Liver (tissue), 9 donors: ENCODE data around the gene PODN. TPM values are rescaled to one million over a fixed set of nuclear protein-coding genes. Genes with fewer than 3 reads are reported as not detected.

Experiments used
- DNase-seq: peaks from one replicate; pipeline ENCODE4 v3.0.0-alpha.2; 2017; ENCODE audit warnings: low spot score
- H3K27ac ChIP-seq, 2 donors: one replicate each; pipeline ENCODE4 v1.7.0; 2013; ENCODE audit warnings: inconsistent platforms in 2 of 2, low read length in 2 of 2, control low read depth in 1 of 2, low read depth in 1 of 2, mild to moderate bottlenecking in 1 of 2
- H3K27me3 ChIP-seq, 4 donors: one replicate each; pipeline versions ENCODE4 v1.6.1 to v1.7.0; 2013; ENCODE audit warnings: low read length in 3 of 4, inconsistent platforms in 1 of 4, mild to moderate bottlenecking in 1 of 4, moderate library complexity in 1 of 4; ENCODE audit not compliant: control insufficient read depth in 4 of 4, insufficient read depth in 4 of 4
- H3K36me3 ChIP-seq, 4 donors: one replicate each; pipeline versions ENCODE4 v1.6.1 to v1.7.0; 2013; ENCODE audit warnings: low read length in 3 of 4, mild to moderate bottlenecking in 3 of 4, low read depth in 1 of 4, moderate library complexity in 1 of 4; ENCODE audit not compliant: control insufficient read depth in 4 of 4, insufficient read depth in 3 of 4
- H3K4me1 ChIP-seq, 4 donors: one replicate each; pipeline versions ENCODE4 v1.6.1 to v1.7.0; 2013; ENCODE audit warnings: low read length in 3 of 4, mild to moderate bottlenecking in 3 of 4, moderate library complexity in 1 of 4; ENCODE audit not compliant: control insufficient read depth in 4 of 4, insufficient read depth in 4 of 4
- H3K4me3 ChIP-seq, 3 donors: one replicate each; pipeline versions ENCODE4 v1.6.1 to v1.7.0; 2013; ENCODE audit warnings: low read length in 3 of 3, control low read depth in 1 of 3, low read depth in 1 of 3, mild to moderate bottlenecking in 1 of 3
- H3K9ac ChIP-seq, 2 donors: one replicate each; pipeline ENCODE4 v1.7.0; 2013; ENCODE audit warnings: low read length in 2 of 2, mild to moderate bottlenecking in 2 of 2, moderate library complexity in 2 of 2, control low read depth in 1 of 2, low read depth in 1 of 2
- H3K9me3 ChIP-seq, 4 donors: one replicate each; pipeline versions ENCODE4 v1.6.1 to v1.7.0; 2013; ENCODE audit warnings: low read length in 3 of 4; ENCODE audit not compliant: control insufficient read depth in 4 of 4
- ATF3 ChIP-seq: IDR thresholded peaks from 2 replicates; pipeline ENCODE4 v1.6.1; 2016; ENCODE audit warnings: antibody characterized with exemption
- CTCF ChIP-seq: fragments of 150-350 bp; IDR thresholded peaks from 2 replicates; pipeline ENCODE4 v1.5.1; 2017; ENCODE audit warnings: improper control_type of control experiment, low read depth, low read length; ENCODE audit not compliant: missing input control
- EGR1 ChIP-seq, 2 donors: IDR thresholded peaks; 2 replicates each; pipeline ENCODE4 v1.6.1; 2016 to 2018; ENCODE audit warnings: antibody characterized with exemption in 2 of 2, low read depth in 2 of 2
- FOXA1 ChIP-seq: IDR thresholded peaks from 2 replicates; pipeline ENCODE4 v1.6.1; 2016; ENCODE audit warnings: antibody characterized with exemption
- FOXA2 ChIP-seq: IDR thresholded peaks from 2 replicates; pipeline ENCODE4 v1.6.1; 2016; ENCODE audit warnings: antibody characterized with exemption
- GABPA ChIP-seq, 2 donors: IDR thresholded peaks in 1 of 2; conservative IDR thresholded peaks in 1 of 2; 2 replicates each; pipeline ENCODE4 v1.6.1; 2016; ENCODE audit warnings: antibody characterized with exemption in 2 of 2, mild to moderate bottlenecking in 1 of 2, moderate library complexity in 1 of 2
- HNF4A ChIP-seq, 2 donors: conservative IDR thresholded peaks; 2 replicates each; pipeline ENCODE4 v1.6.1; 2016; ENCODE audit warnings: antibody characterized with exemption in 2 of 2, mild to moderate bottlenecking in 2 of 2
- HNF4G ChIP-seq: IDR thresholded peaks from 2 replicates; pipeline ENCODE4 v1.6.1; 2016; ENCODE audit warnings: antibody characterized with exemption
- JUND ChIP-seq, 2 donors: IDR thresholded peaks; 2 replicates each; pipeline ENCODE4 v1.6.1; 2016; ENCODE audit warnings: antibody characterized with exemption in 2 of 2
- MAX ChIP-seq: IDR thresholded peaks from 2 replicates; pipeline ENCODE4 v1.6.1; 2016; ENCODE audit warnings: antibody characterized with exemption
- NR2F2 ChIP-seq: IDR thresholded peaks from 2 replicates; pipeline ENCODE4 v1.6.1; 2016; ENCODE audit warnings: antibody characterized with exemption
- RAD21 ChIP-seq, 2 donors: IDR thresholded peaks; 2 replicates each; pipeline ENCODE4 v1.6.1; 2016; ENCODE audit warnings: antibody characterized with exemption in 2 of 2, mild to moderate bottlenecking in 2 of 2
- REST ChIP-seq: IDR thresholded peaks from 2 replicates; pipeline ENCODE4 v1.6.1; 2016; ENCODE audit warnings: antibody characterized with exemption, mild to moderate bottlenecking
- RXRA ChIP-seq, 2 donors: IDR thresholded peaks; 2 replicates each; pipeline ENCODE4 v1.6.1; 2017 to 2018; ENCODE audit warnings: antibody characterized with exemption in 2 of 2, mild to moderate bottlenecking in 1 of 2
- SP1 ChIP-seq: IDR thresholded peaks from 2 replicates; pipeline ENCODE4 v1.6.1; 2018; ENCODE audit warnings: antibody characterized with exemption, mild to moderate bottlenecking
- TAF1 ChIP-seq: conservative IDR thresholded peaks from 2 replicates; pipeline ENCODE4 v1.6.1; 2016; ENCODE audit warnings: antibody characterized with exemption, mild to moderate bottlenecking
- YY1 ChIP-seq: IDR thresholded peaks from 2 replicates; pipeline ENCODE4 v1.6.1; 2016; ENCODE audit warnings: antibody characterized with exemption, mild to moderate bottlenecking
- ZBTB33 ChIP-seq: IDR thresholded peaks from 2 replicates; pipeline ENCODE4 v1.6.1; 2016; ENCODE audit warnings: antibody characterized with exemption
- WGBS: extraction: QIAGEN DNeasy Blood & Tissue Kit; methylation state at CpG from one replicate; pipeline ENCODE4 v1.1.7; 2013; 5-methylcytosine and 5-hydroxymethylcytosine counted together
- polyA plus RNA-seq, 2 donors: library from polyadenylated mRNA; stranded (reverse) in 1 of 2; unstranded in 1 of 2; fragments of 200-250 nt in 1 of 2; fragments of >200 nt in 1 of 2; fragmentation: Nextera tagmentation in 1 of 2; extraction: Ambion mirVana in 1 of 2; gene quantifications; one replicate each; pipeline versions ENCODE4 v1.2.1 to v1.2.3, GENCODE V29; 2013 to 2015
- total RNA-seq, 2 donors: library from RNA; depleted of rRNA; stranded (reverse); fragments of >200 nt; gene quantifications; one replicate each; pipeline ENCODE4 v1.2.3, GENCODE V29; 2014
- donor health status: healthy.
- donor health status: healthy.
- donor health status: healthy.
- donor health status: healthy.
- donor health status: healthy.

Gene PODN
- total and polyA plus RNA-seq, 4 donors = 1.9 to 10.8 (median 6.3) TPM

- H3K9me3 ChIP-seq = no peaks in the 10 kb centered on the region
- H3K4me1 ChIP-seq = peaks cover 2 to 7% (median 3%) of the 10 kb centered on the region in 4 donors
- 57% methylated on average over 19 of the region's 19 CpGs for WGBS
- H3K27ac ChIP-seq = no peak overlapping the region
- TF ChIP-seq HNF4A (conservative IDR thresholded peaks at IDR 0.05) (no peak), YY1 (no peak), FOXA2 (no peak), HNF4G (no peak), RXRA (IDR thresholded peaks at IDR 0.05) (no peak), REST (no peak), RAD21 (IDR thresholded peaks at IDR 0.05) (no peak), MAX (no peak), SP1 (no peak), ATF3 (no peak), NR2F2 (no peak), GABPA (IDR thresholded peaks at IDR 0.05 in 1 of 2, conservative IDR thresholded peaks at IDR 0.05 in 1 of 2) (no peak), CTCF (no peak), FOXA1 (no peak), EGR1 (IDR thresholded peaks at IDR 0.05; ENCODE audit: low read depth in 2 of 2) (no peak), JUND (IDR thresholded peaks at IDR 0.05) (no peak), ZBTB33 (no peak), TAF1 (no peak)
- DNase-seq = no peak
- H3K9ac ChIP-seq = no peak overlapping the region
- peak overlapping the region in 1 of 3 donors; percentile 47 for H3K4me3 ChIP-seq
- H3K27me3 ChIP-seq = no peaks in the 10 kb centered on the region
- no peaks in the 10 kb centered on the region for H3K36me3 ChIP-seq
Observed at GRCh38 chr1:53061123-53061858, 722 bp upstream of the PODN start.
